Ishikawa (cell line): ENCODE data around the gene BNIP1.

Experiments used
- CEBPB ChIP-seq: IDR thresholded peaks from 2 replicates; pipeline ENCODE4 v1.6.1; 2012
- CREB1 ChIP-seq: IDR thresholded peaks from 2 replicates; pipeline ENCODE4 v1.6.1; 2012; ENCODE audit warnings: low read depth
- EGR1 ChIP-seq: IDR thresholded peaks from 2 replicates; pipeline ENCODE4 v1.6.1; 2012
- EP300 ChIP-seq: IDR thresholded peaks from 2 replicates; pipeline ENCODE4 v1.6.1; 2012; ENCODE audit warnings: borderline replicate concordance
- FOXM1 ChIP-seq: IDR thresholded peaks from 2 replicates; pipeline ENCODE4 v1.6.1; 2012; ENCODE audit warnings: low read depth, borderline replicate concordance
- NFIC ChIP-seq: IDR thresholded peaks from 2 replicates; pipeline ENCODE4 v1.6.1; 2012
- RAD21 ChIP-seq: IDR thresholded peaks from 2 replicates; pipeline ENCODE4 v1.6.1; 2012; ENCODE audit warnings: low read depth
- TAF1 ChIP-seq: IDR thresholded peaks from 2 replicates; pipeline ENCODE4 v1.6.1; 2012; ENCODE audit warnings: low read depth, mild to moderate bottlenecking
- TCF12 ChIP-seq: IDR thresholded peaks from 2 replicates; pipeline ENCODE4 v1.6.1; 2012; ENCODE audit warnings: low read depth
- TEAD4 ChIP-seq: IDR thresholded peaks from 2 replicates; pipeline ENCODE4 v1.6.1; 2012
- YY1 ChIP-seq: IDR thresholded peaks from 2 replicates; pipeline ENCODE4 v1.6.1; 2012; ENCODE audit warnings: low read depth
- ZBTB7A ChIP-seq: IDR thresholded peaks from 2 replicates; pipeline ENCODE4 v1.6.1; 2012; ENCODE audit warnings: low read depth
- TF ChIP-seq, protein P1 (sequence below): IDR thresholded peaks from 2 replicates; pipeline ENCODE4 v1.6.1; 2012
- TF ChIP-seq, protein P2 (sequence below): IDR thresholded peaks from 2 replicates; pipeline ENCODE4 v1.6.1; 2012
- TF ChIP-seq, protein P3 (sequence below): IDR thresholded peaks from 2 replicates; pipeline ENCODE4 v1.6.1; 2012; ENCODE audit warnings: low read depth, mild to moderate bottlenecking

Gene BNIP1

DNA sequence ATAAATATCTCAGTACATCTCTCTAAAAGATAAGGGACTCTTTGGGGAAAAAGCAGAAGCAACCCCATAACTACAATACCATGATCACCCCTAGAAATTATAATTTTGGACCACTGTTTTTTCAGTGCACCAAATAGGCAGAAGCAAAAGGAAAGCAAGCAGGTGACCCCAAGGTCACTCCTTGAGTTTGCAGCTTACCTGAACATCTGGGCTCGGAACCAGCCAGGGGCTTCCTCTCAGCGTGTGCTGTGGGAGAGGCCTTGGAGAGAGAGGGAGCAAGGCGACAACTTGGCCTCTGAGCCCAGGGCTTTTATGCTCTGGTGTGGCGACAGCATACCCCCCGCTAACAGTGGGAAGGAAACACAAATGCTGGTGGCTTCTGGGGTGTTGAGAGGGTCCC, 16.8 kb downstream of the BNIP1 start:
- no peak for TF ChIP-seq CREB1
- TF ChIP-seq TAF1: no peak
- no peak for TF ChIP-seq FOXM1
- TF ChIP-seq, protein P1, sequence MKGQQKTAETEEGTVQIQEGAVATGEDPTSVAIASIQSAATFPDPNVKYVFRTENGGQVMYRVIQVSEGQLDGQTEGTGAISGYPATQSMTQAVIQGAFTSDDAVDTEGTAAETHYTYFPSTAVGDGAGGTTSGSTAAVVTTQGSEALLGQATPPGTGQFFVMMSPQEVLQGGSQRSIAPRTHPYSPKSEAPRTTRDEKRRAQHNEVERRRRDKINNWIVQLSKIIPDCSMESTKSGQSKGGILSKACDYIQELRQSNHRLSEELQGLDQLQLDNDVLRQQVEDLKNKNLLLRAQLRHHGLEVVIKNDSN: no peak
- TF ChIP-seq, protein P2, sequence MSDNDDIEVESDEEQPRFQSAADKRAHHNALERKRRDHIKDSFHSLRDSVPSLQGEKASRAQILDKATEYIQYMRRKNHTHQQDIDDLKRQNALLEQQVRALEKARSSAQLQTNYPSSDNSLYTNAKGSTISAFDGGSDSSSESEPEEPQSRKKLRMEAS: no peak
- no peak for TF ChIP-seq EGR1

DNA sequence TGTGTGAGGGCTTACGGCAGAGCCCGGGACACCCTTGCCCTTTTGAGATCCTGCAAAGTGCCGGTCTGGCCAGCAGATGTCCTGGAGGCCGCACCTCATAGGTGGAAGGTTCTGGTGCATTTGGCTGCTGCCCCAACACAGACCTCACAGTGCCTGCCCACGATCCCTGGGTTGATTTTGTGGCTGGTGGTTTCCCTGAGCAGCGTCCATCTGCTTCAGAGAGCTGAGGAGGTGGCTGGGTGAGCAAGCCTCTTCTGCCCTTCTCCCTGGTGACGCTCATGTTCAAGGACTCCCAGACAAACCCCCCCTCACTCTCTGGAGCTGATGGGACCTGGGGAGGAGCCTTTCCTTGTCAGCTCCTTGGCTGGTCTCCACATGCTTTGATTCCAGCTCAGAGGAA, 18.9 kb downstream of the BNIP1 start:
- TF ChIP-seq FOXM1 (no peak), EGR1 (no peak), RAD21 (no peak), TCF12 (no peak), NFIC (no peak), EP300 (no peak), ZBTB7A (no peak), YY1 (no peak), CEBPB (no peak), CREB1 (no peak), TEAD4 (no peak), TAF1 (no peak)
- TF ChIP-seq, protein P1: no peak
- TF ChIP-seq, protein P3, sequence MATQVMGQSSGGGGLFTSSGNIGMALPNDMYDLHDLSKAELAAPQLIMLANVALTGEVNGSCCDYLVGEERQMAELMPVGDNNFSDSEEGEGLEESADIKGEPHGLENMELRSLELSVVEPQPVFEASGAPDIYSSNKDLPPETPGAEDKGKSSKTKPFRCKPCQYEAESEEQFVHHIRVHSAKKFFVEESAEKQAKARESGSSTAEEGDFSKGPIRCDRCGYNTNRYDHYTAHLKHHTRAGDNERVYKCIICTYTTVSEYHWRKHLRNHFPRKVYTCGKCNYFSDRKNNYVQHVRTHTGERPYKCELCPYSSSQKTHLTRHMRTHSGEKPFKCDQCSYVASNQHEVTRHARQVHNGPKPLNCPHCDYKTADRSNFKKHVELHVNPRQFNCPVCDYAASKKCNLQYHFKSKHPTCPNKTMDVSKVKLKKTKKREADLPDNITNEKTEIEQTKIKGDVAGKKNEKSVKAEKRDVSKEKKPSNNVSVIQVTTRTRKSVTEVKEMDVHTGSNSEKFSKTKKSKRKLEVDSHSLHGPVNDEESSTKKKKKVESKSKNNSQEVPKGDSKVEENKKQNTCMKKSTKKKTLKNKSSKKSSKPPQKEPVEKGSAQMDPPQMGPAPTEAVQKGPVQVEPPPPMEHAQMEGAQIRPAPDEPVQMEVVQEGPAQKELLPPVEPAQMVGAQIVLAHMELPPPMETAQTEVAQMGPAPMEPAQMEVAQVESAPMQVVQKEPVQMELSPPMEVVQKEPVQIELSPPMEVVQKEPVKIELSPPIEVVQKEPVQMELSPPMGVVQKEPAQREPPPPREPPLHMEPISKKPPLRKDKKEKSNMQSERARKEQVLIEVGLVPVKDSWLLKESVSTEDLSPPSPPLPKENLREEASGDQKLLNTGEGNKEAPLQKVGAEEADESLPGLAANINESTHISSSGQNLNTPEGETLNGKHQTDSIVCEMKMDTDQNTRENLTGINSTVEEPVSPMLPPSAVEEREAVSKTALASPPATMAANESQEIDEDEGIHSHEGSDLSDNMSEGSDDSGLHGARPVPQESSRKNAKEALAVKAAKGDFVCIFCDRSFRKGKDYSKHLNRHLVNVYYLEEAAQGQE: no peak
- TF ChIP-seq, protein P2: no peak

DNA sequence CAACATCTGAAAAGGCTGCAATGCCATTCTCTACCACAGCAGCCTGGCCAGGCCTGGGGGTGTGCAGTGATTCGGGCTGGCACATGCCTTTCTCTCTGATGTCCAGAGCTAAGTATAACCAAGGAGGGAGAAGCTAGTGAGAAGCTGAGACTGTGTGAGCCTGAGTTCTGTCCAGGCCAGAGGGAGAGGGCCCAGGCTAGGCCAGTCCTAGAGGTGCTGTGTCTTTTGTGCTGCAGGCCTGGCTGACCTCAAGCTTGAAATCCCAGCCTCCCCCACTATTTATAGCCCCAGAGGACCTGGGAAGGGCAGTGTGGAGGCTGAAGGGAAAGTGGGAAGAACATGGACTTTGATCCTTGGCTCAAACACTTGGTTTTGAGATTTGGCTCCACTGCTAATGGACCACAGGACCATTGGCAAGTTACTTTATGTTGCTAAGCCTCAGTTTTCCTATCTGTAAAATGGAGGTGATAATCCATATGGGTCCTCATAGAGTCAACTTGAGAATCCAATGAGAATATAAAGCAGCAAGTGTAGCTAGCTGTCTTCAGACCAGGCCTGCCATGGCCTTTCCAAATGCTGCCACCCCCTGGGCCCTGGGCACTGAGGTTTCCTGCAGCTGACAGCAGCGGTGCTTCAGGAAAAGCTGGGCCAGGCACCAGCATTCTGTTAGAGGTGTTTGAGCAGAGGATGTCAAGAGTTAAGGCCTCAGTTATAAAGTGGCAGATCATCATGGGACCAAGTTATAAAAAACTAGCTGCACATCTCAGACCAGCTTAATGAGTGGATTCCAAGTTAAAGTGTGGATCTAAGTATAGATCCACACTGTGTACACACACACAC, 21.1 kb downstream of the BNIP1 start:
- TF ChIP-seq CREB1 (no peak), EP300 (no peak)

DNA sequence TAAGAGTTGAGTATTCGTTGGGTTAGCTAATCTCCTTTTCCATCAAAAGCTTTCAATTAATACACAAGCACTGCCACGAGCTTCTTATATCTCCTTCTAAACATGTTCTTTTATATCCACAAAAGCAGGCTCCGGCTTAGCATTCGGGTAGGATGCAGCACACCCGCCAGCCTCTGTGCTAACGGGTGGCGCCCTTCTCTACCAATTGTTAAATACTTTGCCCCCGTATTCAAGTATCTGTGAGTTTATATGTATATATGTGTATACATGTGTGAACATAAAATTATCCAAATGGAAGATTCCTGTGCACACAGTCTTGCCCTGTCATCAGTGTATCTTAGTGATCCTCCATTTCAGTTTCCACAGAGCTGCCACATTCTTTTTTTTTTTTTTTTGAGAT, 27.8 kb downstream of the BNIP1 start:
- TF ChIP-seq CEBPB: no peak
- no peak for TF ChIP-seq ZBTB7A
- TF ChIP-seq, protein P3: no peak
- no peak for TF ChIP-seq TAF1
- TF ChIP-seq, protein P2: no peak
- TF ChIP-seq, protein P1: no peak
- TF ChIP-seq FOXM1: no peak
- no peak for TF ChIP-seq CREB1
- no peak for TF ChIP-seq EP300
- TF ChIP-seq TCF12: no peak
- no peak for TF ChIP-seq EGR1
- no peak for TF ChIP-seq RAD21
- no peak for TF ChIP-seq TEAD4
- no peak for TF ChIP-seq YY1
- TF ChIP-seq NFIC: no peak

- TF ChIP-seq CREB1: no peak
- TF ChIP-seq, protein P1: no peak
- TF ChIP-seq, protein P3: no peak
Measured at GRCh38 chr5:173175523-173175922, 31.2 kb downstream of the BNIP1 start.
